Type B pancreatic cell (in vitro differentiated cells): Measurements from ENCODE around the gene GET3. TPM values are rescaled to one million over a fixed set of nuclear protein-coding genes. Genes with fewer than 3 reads are reported as not detected.

Experiments used
- DNase-seq: peaks from one replicate; pipeline ENCODE4 v3.0.0; 2021; ENCODE audit warnings: mixed read lengths; ENCODE audit not compliant: unreplicated experiment; ENCODE audit errors: extremely low spot score
- H3K27ac Mint-ChIP-seq: 2 replicates; pipeline ENCODE4 v1.8.0; 2021; ENCODE audit warnings: mild to moderate bottlenecking, mixed read lengths
- H3K27me3 Mint-ChIP-seq: 2 replicates; pipeline ENCODE4 v1.8.0; 2021; ENCODE audit warnings: mixed read lengths
- H3K36me3 Mint-ChIP-seq: 2 replicates; pipeline ENCODE4 v1.8.0; 2021; ENCODE audit warnings: mixed read lengths
- H3K4me1 Mint-ChIP-seq: one replicate; pipeline ENCODE4 v1.8.0; 2021; ENCODE audit warnings: mixed read lengths; ENCODE audit not compliant: unreplicated experiment
- H3K4me3 Mint-ChIP-seq: 2 replicates; pipeline ENCODE4 v1.8.0; 2021; ENCODE audit warnings: mild to moderate bottlenecking, mixed read lengths
- H3K9me3 Mint-ChIP-seq: 2 replicates; pipeline ENCODE4 v1.8.0; 2021; ENCODE audit warnings: mixed read lengths
- CTCF ChIP-seq: fragments of 200-600 bp; sonication (generic); conservative IDR thresholded peaks from 2 replicates; pipeline ENCODE4 v1.5.0; 2021; ENCODE audit warnings: antibody characterized with exemption, mild to moderate bottlenecking
- total RNA-seq: library from RNA; stranded (reverse); gene quantifications from 2 replicates; pipeline ENCODE4 v1.2.1, GENCODE V29; 2021; ENCODE audit warnings: low replicate concordance

GET3 gene
- total RNA-seq, 1 donor from 2014 or later, result 59.6 TPM

GRCh38 chr19:12720296-12720695 lies 17.0 kb upstream of the GET3 start:
- peak overlapping the region; percentile 88 for H3K4me3 Mint-ChIP-seq
- H3K27me3 Mint-ChIP-seq, result no peaks in the 10 kb centered on the region
- H3K27ac Mint-ChIP-seq, result peak overlapping the region; percentile 73
- peaks cover 22% of the 10 kb centered on the region for H3K4me1 Mint-ChIP-seq
- peaks cover 9% of the 10 kb centered on the region for H3K36me3 Mint-ChIP-seq
- DNase-seq, result no peak
- no peak for TF ChIP-seq CTCF
- H3K9me3 Mint-ChIP-seq, result no peaks in the 10 kb centered on the region

DNA sequence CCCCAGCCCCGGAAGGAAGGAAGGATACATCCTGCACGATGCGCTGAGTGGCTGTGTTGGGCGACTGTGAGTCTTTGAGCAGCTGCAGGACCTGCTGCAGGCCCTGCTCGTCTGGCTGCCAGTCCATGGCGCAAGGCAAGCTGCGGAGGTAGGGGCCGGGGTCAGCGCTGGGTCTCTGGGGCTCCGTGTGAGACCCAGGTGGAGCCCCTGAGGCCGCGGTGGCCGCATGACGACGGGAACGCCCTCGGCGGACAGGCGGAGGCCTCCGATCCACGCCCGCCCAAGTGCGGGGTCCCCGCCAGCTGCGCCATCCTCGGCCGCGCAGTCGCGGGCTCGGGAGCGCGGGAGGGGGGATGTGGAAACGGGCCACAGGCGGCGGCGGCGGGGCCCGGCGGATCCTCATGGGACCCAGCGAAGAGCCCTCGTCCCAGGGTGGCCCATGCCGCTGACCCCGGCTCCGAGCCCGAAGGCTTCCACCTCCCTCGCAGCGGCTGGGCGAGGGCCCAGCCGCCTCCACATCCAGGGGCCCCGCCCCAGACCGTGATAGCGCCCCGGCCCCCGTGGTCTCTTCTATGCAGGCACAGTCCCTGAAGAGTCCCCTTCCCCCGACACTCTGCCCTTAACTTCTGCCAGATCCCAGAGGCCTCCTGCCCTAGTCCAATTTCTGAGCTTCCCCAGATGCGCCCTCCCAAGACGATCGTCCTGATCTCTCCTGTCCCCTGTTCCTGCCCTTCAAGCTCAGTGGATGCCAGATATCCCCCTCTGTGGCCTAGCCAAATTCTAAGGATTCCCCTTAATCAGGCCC lies 16.2 kb upstream of the GET3 start:
- peak overlapping the region; percentile 98 for H3K4me3 Mint-ChIP-seq
- peak overlapping the region; percentile 95 for H3K27ac Mint-ChIP-seq
- no peak for DNase-seq
- peaks cover 22% of the 10 kb centered on the region for H3K4me1 Mint-ChIP-seq
- no peaks in the 10 kb centered on the region for H3K27me3 Mint-ChIP-seq
- H3K36me3 Mint-ChIP-seq, result peaks cover 9% of the 10 kb centered on the region
- no peak for TF ChIP-seq CTCF
- no peaks in the 10 kb centered on the region for H3K9me3 Mint-ChIP-seq

DNA sequence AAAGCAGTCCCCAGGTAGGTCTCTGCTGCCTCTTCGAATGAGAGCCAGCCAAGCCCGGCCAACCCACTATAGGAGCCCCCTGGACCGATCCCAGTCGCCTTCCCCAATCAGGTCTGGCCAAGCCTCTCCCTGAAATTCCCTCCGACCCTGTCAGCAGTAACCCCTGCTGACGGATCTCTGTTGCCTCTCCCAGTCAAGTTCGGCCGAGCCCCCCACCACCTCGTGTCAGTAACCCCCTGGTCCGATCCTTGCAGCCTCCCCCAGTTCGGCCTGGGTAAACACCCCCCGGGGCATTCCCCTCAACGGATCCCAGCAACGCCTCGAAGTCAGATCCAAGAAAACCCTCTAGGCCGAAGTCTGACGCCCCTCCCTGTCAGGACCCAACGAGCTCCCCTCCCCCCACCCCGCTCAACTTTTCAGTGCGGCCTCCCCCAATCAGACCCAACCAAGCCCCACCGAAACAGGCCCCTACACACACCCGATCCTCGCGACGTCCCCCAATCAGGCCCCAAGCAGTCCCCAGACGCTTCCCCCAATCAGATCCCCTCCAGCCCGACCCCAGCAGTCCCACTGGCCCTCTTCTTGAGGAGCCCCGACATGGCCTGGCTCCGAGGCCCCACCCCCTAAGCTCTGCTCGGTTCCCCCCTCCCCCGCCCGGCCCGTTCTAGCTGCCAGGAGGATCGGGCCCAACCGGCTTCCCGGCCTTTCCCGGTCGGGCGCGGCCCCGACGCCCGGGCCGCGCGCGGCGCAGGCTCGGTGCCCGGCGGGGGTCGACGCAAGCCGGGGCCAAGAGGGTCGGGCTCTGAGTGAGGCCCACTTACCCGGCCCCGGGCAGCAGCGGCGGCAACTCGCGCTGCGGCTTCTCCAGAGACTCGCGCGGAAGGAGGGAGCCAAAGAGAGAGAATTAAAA lies 15.4 kb upstream of the GET3 start:
- TF ChIP-seq CTCF, result no peak
- H3K4me1 Mint-ChIP-seq, result peaks cover 23% of the 10 kb centered on the region
- no peaks in the 10 kb centered on the region for H3K9me3 Mint-ChIP-seq
- H3K27ac Mint-ChIP-seq, result peak overlapping the region; percentile 95
- no peaks in the 10 kb centered on the region for H3K27me3 Mint-ChIP-seq
- H3K36me3 Mint-ChIP-seq, result peaks cover 8% of the 10 kb centered on the region
- peak overlapping the region; percentile 98 for H3K4me3 Mint-ChIP-seq
- peak; percentile 77 for DNase-seq

GRCh38 chr19:12722566-12723380 lies 14.5 kb upstream of the GET3 start:
- TF ChIP-seq CTCF, result no peak
- Mint-ChIP-seq H3K36me3 (peaks cover 7% of the 10 kb centered on the region), H3K4me1 (peaks cover 23% of the 10 kb centered on the region), H3K9me3 (no peaks in the 10 kb centered on the region), H3K27me3 (no peaks in the 10 kb centered on the region), H3K27ac (peak overlapping the region; percentile 95), H3K4me3 (peak overlapping the region; percentile 96)
- peak; percentile 93 for DNase-seq

DNA sequence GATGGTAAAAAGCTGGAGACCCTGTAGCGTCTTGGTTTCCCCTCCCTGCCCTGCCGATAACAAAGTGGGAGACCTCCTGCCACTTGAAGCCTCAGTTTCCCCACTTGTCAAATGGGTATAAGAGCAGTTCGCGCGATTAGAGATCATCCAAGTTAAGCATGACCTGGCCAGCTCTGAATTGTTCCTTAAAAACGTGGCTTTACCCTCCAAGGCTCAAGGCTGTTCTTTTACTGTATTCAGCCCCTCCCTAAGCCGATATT lies 14.0 kb upstream of the GET3 start:
- peak overlapping the region; percentile 95 for H3K27ac Mint-ChIP-seq
- H3K4me3 Mint-ChIP-seq, result peak overlapping the region; percentile 96
- H3K4me1 Mint-ChIP-seq, result peaks cover 23% of the 10 kb centered on the region
- H3K27me3 Mint-ChIP-seq, result no peaks in the 10 kb centered on the region
- no peaks in the 10 kb centered on the region for H3K9me3 Mint-ChIP-seq
- no peak for TF ChIP-seq CTCF
- DNase-seq, result no peak
- H3K36me3 Mint-ChIP-seq, result peaks cover 7% of the 10 kb centered on the region
